Measurements from ENCODE around the gene PROZ. TPM values are rescaled to one million over a fixed set of nuclear protein-coding genes. Genes with fewer than 3 reads are reported as not detected.

The PROZ gene
- total RNA-seq, 1 donor from 2014 or later = not detected

DNA sequence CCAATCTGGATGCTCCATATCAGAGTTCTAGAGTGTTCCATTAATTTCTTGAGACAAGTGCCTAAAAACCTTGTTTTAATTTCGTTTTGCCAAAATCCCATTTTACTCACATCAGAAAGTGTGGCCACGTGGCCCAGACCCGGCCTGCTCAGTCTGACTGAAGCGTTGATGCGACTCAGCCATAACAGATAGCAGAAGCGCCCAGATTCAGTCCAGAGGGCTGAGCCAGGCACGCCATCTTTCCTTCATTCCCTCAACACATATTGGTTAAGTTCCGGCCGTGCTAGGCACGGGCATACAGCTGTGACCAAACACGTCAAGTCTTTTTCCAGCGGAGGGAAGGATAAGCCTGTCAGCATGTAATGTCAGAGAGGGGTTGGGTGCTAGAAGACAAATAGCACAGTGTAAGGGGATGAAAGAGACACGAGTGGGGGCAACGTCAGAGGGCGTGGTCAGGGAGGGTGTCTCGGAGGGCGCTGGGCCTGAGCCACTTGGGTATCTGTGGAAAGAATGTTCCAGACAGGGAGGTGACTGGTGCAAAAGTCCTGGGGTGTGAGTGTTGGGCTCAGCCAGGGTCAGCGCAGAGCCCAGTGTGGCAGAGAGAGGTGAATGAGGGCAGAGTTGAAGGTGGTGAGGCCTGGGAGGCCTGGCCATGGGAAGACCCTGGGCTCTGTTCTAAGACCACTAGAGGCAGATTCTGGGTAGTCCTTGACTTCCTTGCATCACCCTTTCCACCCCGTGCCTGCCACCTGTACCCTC, 32.8 kb upstream of the PROZ start:
- no peak overlapping the region for H3K4me3 Mint-ChIP-seq (ENCODE audit: unreplicated experiment)
- Histone ChIP-seq H3K9ac (ENCODE audit: low read length) (no peak overlapping the region), H3K27me3 (ENCODE audit: insufficient read depth, low read length) (no peaks in the 10 kb centered on the region), H3K27ac (ENCODE audit: low read depth, low read length) (no peak overlapping the region), H3K9me3 (ENCODE audit: insufficient read depth, low read depth, low read length) (no peaks in the 10 kb centered on the region), H3K36me3 (ENCODE audit: insufficient read depth, low read length) (no peaks in the 10 kb centered on the region), H3K79me2 (ENCODE audit: insufficient read depth, low read length) (no peaks in the 10 kb centered on the region), H3K4me2 (ENCODE audit: low read length) (no peak overlapping the region), H4K20me1 (ENCODE audit: insufficient read depth, low read length) (no peaks in the 10 kb centered on the region), H3K4me1 (ENCODE audit: insufficient read depth, low read length) (no peaks in the 10 kb centered on the region), H3K4me3 (ENCODE audit: insufficient read depth, low read depth, low read length) (no peak overlapping the region), H2AFZ (ENCODE audit: low read depth, low read length) (no peak overlapping the region)
- H3K9me3 Mint-ChIP-seq (ENCODE audit: unreplicated experiment) = peaks cover 5% of the 10 kb centered on the region
- DNase-seq (ENCODE audit: low read depth) (no peak), FAIRE-seq (no peak)
- H3K36me3 Mint-ChIP-seq (ENCODE audit: low read depth, unreplicated experiment) = no peaks in the 10 kb centered on the region
- peaks cover 47% of the 10 kb centered on the region for H3K27me3 Mint-ChIP-seq (ENCODE audit: low read depth, unreplicated experiment)
- no peak for TF ChIP-seq EZH2 (IDR thresholded peaks at IDR 0.05; ENCODE audit: insufficient read depth, low read length)
- TF ChIP-seq, protein P1, sequence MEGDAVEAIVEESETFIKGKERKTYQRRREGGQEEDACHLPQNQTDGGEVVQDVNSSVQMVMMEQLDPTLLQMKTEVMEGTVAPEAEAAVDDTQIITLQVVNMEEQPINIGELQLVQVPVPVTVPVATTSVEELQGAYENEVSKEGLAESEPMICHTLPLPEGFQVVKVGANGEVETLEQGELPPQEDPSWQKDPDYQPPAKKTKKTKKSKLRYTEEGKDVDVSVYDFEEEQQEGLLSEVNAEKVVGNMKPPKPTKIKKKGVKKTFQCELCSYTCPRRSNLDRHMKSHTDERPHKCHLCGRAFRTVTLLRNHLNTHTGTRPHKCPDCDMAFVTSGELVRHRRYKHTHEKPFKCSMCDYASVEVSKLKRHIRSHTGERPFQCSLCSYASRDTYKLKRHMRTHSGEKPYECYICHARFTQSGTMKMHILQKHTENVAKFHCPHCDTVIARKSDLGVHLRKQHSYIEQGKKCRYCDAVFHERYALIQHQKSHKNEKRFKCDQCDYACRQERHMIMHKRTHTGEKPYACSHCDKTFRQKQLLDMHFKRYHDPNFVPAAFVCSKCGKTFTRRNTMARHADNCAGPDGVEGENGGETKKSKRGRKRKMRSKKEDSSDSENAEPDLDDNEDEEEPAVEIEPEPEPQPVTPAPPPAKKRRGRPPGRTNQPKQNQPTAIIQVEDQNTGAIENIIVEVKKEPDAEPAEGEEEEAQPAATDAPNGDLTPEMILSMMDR (IDR thresholded peaks at IDR 0.05; ENCODE audit: insufficient read depth, low read depth, low read length) = no peak
- no peaks in the 10 kb centered on the region for H3K4me1 Mint-ChIP-seq (ENCODE audit: low read depth, unreplicated experiment)
- no peak overlapping the region for H3K27ac Mint-ChIP-seq (ENCODE audit: unreplicated experiment)

DNA sequence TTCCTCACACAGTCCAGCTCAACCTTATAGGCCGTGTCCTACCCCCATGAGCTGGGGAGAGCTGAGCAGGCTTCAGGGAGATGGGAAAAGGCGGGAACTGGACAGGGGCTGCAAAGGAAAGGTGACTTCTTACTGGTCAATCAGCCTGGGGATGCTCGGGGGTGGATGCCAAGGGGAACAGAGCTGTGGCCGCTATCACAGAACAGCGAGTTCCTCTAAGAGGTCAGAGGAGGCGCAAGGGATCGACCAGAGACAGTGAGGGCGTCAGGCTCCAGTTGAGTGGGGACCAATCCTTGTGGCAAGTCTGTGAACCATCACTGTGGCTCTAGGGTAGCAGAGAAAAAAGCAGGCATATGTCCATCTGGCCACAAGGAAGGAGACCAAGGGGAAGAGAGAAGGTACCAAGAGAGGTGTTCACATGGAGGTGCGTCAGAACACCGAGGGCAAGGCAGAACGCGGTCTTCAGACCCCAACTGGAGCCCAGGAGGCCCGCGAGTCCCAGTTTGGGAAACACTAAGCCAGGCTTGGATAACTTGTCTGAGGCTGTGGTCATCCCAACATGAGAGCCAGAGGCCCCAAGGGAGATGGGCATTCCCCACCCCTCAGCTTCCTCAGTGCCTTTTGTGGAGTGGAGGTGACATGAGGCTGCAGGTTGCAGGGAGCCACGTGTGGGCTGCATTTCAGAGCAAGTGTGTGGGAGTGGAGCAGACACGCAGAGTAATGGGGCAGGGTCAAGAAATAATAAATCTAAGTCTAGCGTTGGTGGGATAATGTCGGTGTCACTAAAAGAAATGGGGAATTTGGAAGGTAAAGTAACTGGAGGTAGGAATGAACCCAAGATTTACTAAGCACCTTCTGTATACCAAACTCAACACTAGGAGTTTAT, 31.9 kb upstream of the PROZ start:
- Mint-ChIP-seq H3K36me3 (ENCODE audit: low read depth, unreplicated experiment) (no peaks in the 10 kb centered on the region), H3K27ac (ENCODE audit: unreplicated experiment) (no peak overlapping the region), H3K4me1 (ENCODE audit: low read depth, unreplicated experiment) (no peaks in the 10 kb centered on the region), H3K9me3 (ENCODE audit: unreplicated experiment) (peaks cover 5% of the 10 kb centered on the region), H3K4me3 (ENCODE audit: unreplicated experiment) (no peak overlapping the region), H3K27me3 (ENCODE audit: low read depth, unreplicated experiment) (peaks cover 49% of the 10 kb centered on the region)
- Histone ChIP-seq H3K4me1 (ENCODE audit: insufficient read depth, low read length) (no peaks in the 10 kb centered on the region), H3K27ac (ENCODE audit: low read depth, low read length) (no peak overlapping the region), H3K36me3 (ENCODE audit: insufficient read depth, low read length) (no peaks in the 10 kb centered on the region), H3K4me3 (ENCODE audit: insufficient read depth, low read depth, low read length) (no peak overlapping the region), H3K9me3 (ENCODE audit: insufficient read depth, low read depth, low read length) (no peaks in the 10 kb centered on the region), H3K27me3 (ENCODE audit: insufficient read depth, low read length) (peaks cover 1% of the 10 kb centered on the region), H3K9ac (ENCODE audit: low read length) (no peak overlapping the region), H4K20me1 (ENCODE audit: insufficient read depth, low read length) (no peaks in the 10 kb centered on the region), H3K4me2 (ENCODE audit: low read length) (no peak overlapping the region), H3K79me2 (ENCODE audit: insufficient read depth, low read length) (no peaks in the 10 kb centered on the region), H2AFZ (ENCODE audit: low read depth, low read length) (no peak overlapping the region)
- no peak for TF ChIP-seq EZH2 (IDR thresholded peaks at IDR 0.05; ENCODE audit: insufficient read depth, low read length)
- TF ChIP-seq, protein P1 (IDR thresholded peaks at IDR 0.05; ENCODE audit: insufficient read depth, low read depth, low read length) = no peak
- DNase-seq (ENCODE audit: low read depth) (no peak), FAIRE-seq (no peak)

Measured in astrocyte (in vitro differentiated cells and primary cell).